Type B pancreatic cell (in vitro differentiated cells): ENCODE data around the gene TRAF3IP3. TPM values are rescaled to one million over a fixed set of nuclear protein-coding genes. Genes with fewer than 3 reads are reported as not detected.

ENCODE experiments used
- DNase-seq: peaks from one replicate; pipeline ENCODE4 v3.0.0; 2021; ENCODE audit warnings: mixed read lengths; ENCODE audit not compliant: unreplicated experiment; ENCODE audit errors: extremely low spot score
- H3K27ac Mint-ChIP-seq: 2 replicates; pipeline ENCODE4 v1.8.0; 2021; ENCODE audit warnings: mild to moderate bottlenecking, mixed read lengths
- H3K27me3 Mint-ChIP-seq: 2 replicates; pipeline ENCODE4 v1.8.0; 2021; ENCODE audit warnings: mixed read lengths
- H3K36me3 Mint-ChIP-seq: 2 replicates; pipeline ENCODE4 v1.8.0; 2021; ENCODE audit warnings: mixed read lengths
- H3K4me1 Mint-ChIP-seq: one replicate; pipeline ENCODE4 v1.8.0; 2021; ENCODE audit warnings: mixed read lengths; ENCODE audit not compliant: unreplicated experiment
- H3K4me3 Mint-ChIP-seq: 2 replicates; pipeline ENCODE4 v1.8.0; 2021; ENCODE audit warnings: mild to moderate bottlenecking, mixed read lengths
- H3K9me3 Mint-ChIP-seq: 2 replicates; pipeline ENCODE4 v1.8.0; 2021; ENCODE audit warnings: mixed read lengths
- CTCF ChIP-seq: fragments of 200-600 bp; sonication (generic); conservative IDR thresholded peaks from 2 replicates; pipeline ENCODE4 v1.5.0; 2021; ENCODE audit warnings: antibody characterized with exemption, mild to moderate bottlenecking
- total RNA-seq: library from RNA; stranded (reverse); gene quantifications from 2 replicates; pipeline ENCODE4 v1.2.1, GENCODE V29; 2021; ENCODE audit warnings: low replicate concordance

Gene TRAF3IP3
- total RNA-seq, 1 donor from 2014 or later, result 1.7 TPM

GRCh38 chr1:209710847-209711246 is 45.0 kb upstream of the TRAF3IP3 start:
- Mint-ChIP-seq H3K27me3 (peaks cover 4% of the 10 kb centered on the region), H3K4me1 (peaks cover 9% of the 10 kb centered on the region), H3K36me3 (no peaks in the 10 kb centered on the region), H3K4me3 (peak overlapping the region; percentile 14), H3K9me3 (no peaks in the 10 kb centered on the region), H3K27ac (peak overlapping the region; percentile 4)
- DNase-seq, result no peak
- TF ChIP-seq CTCF, result no peak

GRCh38 chr1:209714338-209714737 is 41.5 kb upstream of the TRAF3IP3 start:
- Mint-ChIP-seq H3K36me3 (no peaks in the 10 kb centered on the region), H3K4me1 (peaks cover 9% of the 10 kb centered on the region), H3K27ac (no peak overlapping the region), H3K27me3 (no peaks in the 10 kb centered on the region), H3K4me3 (no peak overlapping the region), H3K9me3 (no peaks in the 10 kb centered on the region)
- DNase-seq, result no peak
- no peak for TF ChIP-seq CTCF

GRCh38 chr1:209715314-209715713 is 40.5 kb upstream of the TRAF3IP3 start:
- peak overlapping the region; percentile 57 for H3K4me3 Mint-ChIP-seq
- peak overlapping the region; percentile 52 for H3K27ac Mint-ChIP-seq
- TF ChIP-seq CTCF, result no peak
- no peak for DNase-seq
- H3K36me3 Mint-ChIP-seq, result no peaks in the 10 kb centered on the region
- peaks cover 9% of the 10 kb centered on the region for H3K4me1 Mint-ChIP-seq
- no peaks in the 10 kb centered on the region for H3K9me3 Mint-ChIP-seq
- no peaks in the 10 kb centered on the region for H3K27me3 Mint-ChIP-seq

GRCh38 chr1:209717818-209718217 is 38.0 kb upstream of the TRAF3IP3 start:
- Mint-ChIP-seq H3K4me1 (peaks cover 20% of the 10 kb centered on the region), H3K27me3 (no peaks in the 10 kb centered on the region), H3K27ac (no peak overlapping the region)

GRCh38 chr1:209720326-209720725 is 35.5 kb upstream of the TRAF3IP3 start:
- no peak overlapping the region for H3K27ac Mint-ChIP-seq
- H3K27me3 Mint-ChIP-seq, result no peaks in the 10 kb centered on the region
- peaks cover 18% of the 10 kb centered on the region for H3K4me1 Mint-ChIP-seq
- no peak for TF ChIP-seq CTCF
- no peak for DNase-seq
- H3K4me3 Mint-ChIP-seq, result no peak overlapping the region
- no peaks in the 10 kb centered on the region for H3K36me3 Mint-ChIP-seq
- H3K9me3 Mint-ChIP-seq, result no peaks in the 10 kb centered on the region

More at GRCh38 chr1:209717818-209718217, 38.0 kb upstream of the TRAF3IP3 start:
- Mint-ChIP-seq H3K36me3 (no peaks in the 10 kb centered on the region), H3K4me3 (no peak overlapping the region), H3K9me3 (no peaks in the 10 kb centered on the region)
- no peak for DNase-seq
- TF ChIP-seq CTCF, result no peak

- TF ChIP-seq CTCF, result no peak
- Mint-ChIP-seq H3K27me3 (no peaks in the 10 kb centered on the region), H3K36me3 (no peaks in the 10 kb centered on the region), H3K4me1 (peaks cover 16% of the 10 kb centered on the region), H3K9me3 (no peaks in the 10 kb centered on the region), H3K27ac (no peak overlapping the region), H3K4me3 (no peak overlapping the region)
- no peak for DNase-seq
Measured at GRCh38 chr1:209720826-209721225, 35.0 kb upstream of the TRAF3IP3 start.
